Measurements from ENCODE around the gene POU4F2. TPM values are rescaled to one million over a fixed set of nuclear protein-coding genes. Genes with fewer than 3 reads are reported as not detected.

The POU4F2 gene
- not detected in 5 replicates for total RNA-seq (2022; extraction: Qiagen RNA extraction; ENCODE audit: low read depth)

DNA sequence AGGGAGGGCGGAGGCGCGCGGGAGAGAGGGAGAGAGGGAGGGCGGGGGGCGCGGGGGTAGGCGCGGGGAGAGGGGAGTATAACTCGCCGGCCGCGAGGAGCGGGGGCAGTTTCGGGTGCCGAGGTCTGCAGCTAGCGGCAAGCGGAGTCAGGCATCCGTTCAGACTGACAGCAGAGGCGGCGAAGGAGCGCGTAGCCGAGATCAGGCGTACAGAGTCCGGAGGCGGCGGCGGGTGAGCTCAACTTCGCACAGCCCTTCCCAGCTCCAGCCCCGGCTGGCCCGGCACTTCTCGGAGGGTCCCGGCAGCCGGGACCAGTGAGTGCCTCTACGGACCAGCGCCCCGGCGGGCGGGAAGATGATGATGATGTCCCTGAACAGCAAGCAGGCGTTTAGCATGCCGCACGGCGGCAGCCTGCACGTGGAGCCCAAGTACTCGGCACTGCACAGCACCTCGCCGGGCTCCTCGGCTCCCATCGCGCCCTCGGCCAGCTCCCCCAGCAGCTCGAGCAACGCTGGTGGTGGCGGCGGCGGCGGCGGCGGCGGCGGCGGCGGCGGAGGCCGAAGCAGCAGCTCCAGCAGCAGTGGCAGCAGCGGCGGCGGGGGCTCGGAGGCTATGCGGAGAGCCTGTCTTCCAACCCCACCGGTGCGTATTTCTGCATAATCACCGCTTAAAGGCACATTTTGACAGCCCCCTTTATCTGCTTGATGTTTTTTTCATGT, at the start of gene POU4F2:
Gene POU4F2, plus strand, starts transcription at position 108 of the 720 bp plus-strand sequence. Its CDS starts 248 bp downstream, at position 356.

Other genes starting within 250 kb of the POU4F2 start
- gene SLC10A7, start 117.0 kb upstream of the POU4F2 start, total RNA-seq (2022; extraction: Qiagen RNA extraction; ENCODE audit: low read depth): 1.1 to 2.8 TPM (median 2.3 TPM) in 5 replicates